Measurements from ENCODE around the gene THOC2.
"Not testable (repeated sequence)": the region's sequence is repeated elsewhere in the genome, so short reads cannot be mapped to it uniquely, and the experiment has no call there.

Gene THOC2

GRCh38 chrX:123732670-123733363, at the start of gene THOC2:
THOC2 (minus strand) TSS chrX:123733052; CDS start chrX:123733022, 30 bp downstream.
- peak; percentile 87 for DNase-seq

DNA sequence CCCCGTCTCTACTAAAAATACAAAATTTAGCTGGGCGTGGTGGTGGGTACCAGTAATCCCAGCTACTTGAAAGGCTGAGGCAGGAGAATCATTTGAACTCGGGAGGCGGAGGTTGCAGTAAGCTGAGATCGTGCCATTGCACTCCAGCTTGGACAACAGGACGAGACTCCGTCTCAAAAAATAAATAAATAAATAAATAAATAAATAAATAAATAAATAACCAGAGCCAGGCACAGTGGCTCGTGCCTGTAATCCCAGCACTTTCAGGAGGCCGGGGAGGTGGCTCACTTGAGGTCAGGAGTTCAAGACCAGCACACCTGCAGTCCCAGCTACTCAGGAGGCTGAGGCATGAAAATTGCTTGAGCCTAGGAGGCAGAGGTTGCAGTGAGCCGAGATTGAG, 48.9 kb upstream of the THOC2 start:
- not testable (repeated sequence) for DNase-seq

- DNase-seq = no peak
Observed at GRCh38 chrX:123779908-123780396, 47.1 kb upstream of the THOC2 start.

GRCh38 chrX:123773258-123773988, 40.6 kb upstream of the THOC2 start:
- no peak for DNase-seq

DNA sequence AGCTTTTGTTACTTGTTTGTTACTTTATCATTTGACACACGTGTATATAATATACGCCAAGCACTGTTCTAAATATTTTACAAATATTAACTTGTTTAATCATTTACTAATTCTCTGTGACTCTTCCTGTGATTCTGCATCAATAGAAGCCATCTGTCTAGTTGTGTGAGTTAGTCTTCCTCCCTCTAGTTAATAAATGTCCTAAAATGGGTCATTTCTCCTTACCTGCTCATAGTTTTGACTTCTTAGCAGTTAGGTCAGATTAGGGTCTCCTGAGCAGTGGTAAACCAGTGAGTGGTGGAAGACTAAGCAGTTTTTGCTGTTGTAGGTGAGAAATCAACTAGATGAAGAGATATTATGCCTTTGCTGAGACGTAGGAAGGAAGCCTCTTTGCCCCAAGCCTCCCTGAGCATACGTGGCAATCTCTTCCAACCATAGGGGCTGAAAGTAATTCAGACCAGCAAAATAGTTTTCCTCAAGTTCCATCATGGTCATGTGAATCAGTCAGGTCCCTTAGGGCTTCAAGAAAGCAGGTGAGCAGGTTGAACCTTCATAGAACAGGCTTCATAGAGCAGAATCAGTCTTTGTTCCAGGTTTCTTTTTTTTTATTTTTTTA, 38.7 kb upstream of the THOC2 start:
- no peak for DNase-seq

GRCh38 chrX:123764967-123765871, 32.4 kb upstream of the THOC2 start:
- DNase-seq = peak; percentile 75

DNA sequence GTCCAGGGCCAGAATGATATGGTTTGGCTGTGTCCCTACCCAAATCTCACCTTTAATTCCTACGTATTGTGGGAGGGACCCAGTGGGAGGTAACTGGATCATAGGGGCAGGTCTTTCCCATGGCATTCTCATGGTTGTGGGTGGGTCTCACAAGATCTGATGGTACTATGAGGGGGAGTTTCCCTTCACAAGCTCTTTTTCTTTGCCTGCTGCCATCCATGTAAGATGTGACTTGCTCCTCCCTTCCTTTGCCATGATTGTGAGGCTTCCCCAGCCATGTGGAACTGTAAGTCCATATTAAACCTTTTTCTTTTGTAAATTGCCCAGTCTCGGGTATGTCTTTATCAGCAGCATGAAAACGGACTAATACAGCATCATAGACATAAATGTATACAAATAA, 27.0 kb upstream of the THOC2 start:
- DNase-seq = not testable (repeated sequence)

DNA sequence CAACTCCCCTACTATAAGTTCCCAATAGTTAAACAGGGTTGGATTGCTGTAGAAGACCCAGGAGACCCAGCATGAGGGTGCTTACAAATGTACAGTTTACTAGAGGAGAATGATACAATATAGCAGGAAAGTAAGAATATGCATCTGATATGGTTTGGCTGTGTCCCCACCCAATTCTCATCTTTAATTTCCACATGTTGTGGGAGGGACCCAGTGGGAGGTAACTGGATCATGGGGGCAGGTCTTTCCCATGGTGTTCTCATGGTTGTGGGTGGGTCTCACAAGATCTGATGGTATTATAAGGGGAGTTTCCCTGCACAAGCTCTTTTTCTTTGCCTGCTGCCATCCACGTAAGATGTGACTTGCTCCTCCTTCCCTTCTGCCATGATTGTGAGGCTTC, 24.9 kb upstream of the THOC2 start:
- DNase-seq = not testable (repeated sequence)

DNA sequence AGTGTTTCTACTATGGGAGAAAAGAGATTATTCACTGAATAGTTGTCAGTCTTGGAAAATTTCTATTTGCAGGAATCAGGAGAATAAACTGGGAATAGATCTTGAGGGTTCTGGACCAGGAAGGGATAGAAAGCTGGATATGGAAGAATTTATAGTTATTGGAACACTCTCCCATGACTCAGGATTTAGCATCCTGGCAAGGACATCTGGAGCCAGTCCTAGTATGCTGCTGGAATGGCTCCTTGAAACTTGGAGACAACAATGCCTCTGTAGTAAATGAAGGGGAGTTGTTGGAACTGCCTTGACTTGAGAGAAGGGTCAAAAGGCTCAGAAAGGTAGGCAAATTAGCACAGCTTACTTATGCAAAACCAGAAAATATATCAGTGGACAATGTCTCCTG, 23.5 kb upstream of the THOC2 start:
- no peak for DNase-seq

DNA sequence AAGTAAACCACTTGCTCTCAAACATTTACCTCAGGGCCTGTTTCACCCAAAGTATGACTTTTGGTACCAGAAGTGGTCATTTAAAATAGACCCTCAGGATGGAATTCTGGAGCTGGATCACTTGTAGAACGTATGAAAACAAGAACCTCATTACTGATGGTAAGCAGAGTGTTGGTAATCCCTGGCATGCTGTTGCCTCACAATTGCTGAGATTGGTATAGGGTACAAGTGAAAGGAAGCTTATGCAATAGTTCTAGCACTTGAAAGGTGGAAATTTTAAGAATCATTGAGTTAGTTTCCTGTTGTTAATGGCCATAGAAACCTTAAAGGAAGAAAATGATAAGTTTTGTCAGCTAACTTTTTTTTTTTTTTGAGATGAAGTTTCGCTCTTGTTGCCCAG, 22.3 kb upstream of the THOC2 start:
- DNase-seq = no peak

DNA sequence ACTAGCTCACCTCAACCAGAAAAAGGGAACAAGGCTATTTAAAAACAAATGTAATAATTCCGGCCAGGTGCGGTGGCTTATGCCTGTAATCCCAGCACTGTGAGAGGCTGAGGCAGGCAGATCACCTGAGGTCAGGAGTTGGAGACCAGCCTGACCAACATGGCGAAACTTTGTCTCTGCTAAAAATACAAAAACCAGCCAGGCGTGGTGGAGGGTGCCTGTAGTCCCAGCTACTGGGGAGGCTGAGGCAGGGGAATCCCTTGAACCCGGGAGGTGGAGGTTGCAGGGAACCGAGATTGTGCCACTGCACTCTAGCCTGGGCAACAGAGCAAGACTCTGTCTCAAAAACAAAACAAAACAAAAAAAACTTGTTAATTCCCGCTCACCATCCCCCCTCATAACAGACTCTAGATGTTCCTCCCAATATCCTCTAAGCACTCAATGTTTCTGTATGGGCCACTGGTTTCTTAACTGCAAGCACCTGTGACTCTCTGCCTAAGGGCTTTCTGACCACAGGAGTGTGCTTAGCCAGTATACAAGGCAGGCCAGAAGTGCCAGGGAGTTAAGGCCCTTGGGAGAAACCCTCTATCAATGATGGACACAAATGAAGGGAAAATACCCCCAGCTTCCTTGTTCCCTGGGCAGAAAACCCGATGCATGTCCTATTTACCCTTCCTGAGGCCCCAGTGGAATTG, 21.0 kb upstream of the THOC2 start:
- no peak for DNase-seq

GRCh38 chrX:123749643-123750042, 16.8 kb upstream of the THOC2 start:
- no peak for DNase-seq

DNA sequence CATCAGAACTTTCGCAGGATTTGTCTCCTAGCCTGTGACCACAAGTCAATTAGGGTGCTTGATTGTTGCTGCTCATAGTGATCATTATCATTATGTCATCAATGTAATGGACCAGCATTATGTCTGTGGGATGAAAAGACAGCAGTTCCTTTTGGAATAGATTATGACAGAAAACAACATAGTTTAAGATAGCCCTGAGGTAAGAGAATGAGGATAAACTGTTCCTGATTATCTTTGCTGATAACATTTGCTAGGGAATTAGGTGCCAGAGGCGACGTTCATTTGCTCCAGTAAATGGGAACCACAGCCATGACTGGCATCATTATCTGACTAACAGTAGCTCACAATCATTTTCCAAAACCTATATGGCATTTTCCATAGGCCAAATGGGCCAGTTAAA, 12.7 kb upstream of the THOC2 start:
- no peak for DNase-seq

DNA sequence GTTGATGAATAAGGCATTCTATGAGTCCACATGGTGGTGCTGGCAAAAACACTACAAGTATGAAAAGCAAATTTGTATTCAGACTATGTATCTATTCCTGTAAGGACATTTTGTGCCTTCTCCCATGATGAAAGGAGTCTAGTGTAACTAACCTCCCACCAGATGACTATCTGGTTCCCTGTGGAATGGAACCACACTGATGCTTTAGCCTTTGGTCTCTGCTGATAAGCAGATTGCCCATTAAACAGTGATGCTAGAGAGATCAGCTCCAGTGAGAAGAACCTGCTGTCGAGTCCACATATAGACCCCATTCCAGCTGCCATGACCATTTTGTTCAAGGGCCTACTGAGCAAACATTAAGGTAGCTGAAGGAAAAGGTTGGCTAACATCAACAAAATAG, 10.5 kb upstream of the THOC2 start:
- DNase-seq = no peak

DNA sequence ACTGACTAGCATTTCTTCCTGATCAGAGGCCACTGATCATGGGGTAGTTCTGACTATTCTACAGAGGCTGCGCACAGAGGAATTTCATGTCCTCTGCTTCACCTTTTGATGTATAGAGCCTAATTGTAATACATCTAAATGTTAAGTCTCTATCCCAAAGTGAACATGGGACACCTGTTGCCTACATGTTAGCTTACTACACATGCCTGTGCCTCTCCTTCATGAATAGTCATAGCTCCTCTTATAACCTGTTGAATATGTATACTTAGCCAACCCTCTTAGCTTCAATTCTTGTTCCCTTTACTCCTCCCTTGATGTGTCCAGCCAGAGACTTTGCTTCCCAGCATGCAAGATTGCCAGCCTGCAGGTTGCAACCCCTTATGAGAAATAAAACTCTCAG, 9.6 kb upstream of the THOC2 start:
- DNase-seq = no peak

- DNase-seq = no peak
Observed at GRCh38 chrX:123740536-123740935, 7.7 kb upstream of the THOC2 start.

GRCh38 chrX:123740006-123740405, 7.2 kb upstream of the THOC2 start:
- DNase-seq = no peak

DNA sequence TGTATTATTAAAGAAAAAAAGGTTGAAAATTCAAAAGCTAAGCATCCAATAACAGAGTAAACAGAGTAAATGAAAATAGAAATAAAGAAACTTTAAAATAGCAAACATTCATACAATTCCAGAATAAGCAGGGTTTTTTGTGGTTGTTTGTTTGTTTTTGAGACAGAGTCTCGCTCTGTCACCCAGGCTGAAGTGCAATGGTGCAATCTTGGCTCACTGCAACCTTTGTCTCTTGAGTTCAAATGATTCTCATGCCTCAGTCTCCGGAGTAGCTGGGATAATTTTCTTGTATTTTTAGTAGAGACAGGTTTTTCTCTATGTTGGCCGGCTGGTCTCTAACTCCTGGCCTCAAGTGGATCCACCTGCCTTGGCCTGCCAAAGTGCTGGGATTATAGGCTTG, 6.6 kb upstream of the THOC2 start:
- DNase-seq = no peak

DNA sequence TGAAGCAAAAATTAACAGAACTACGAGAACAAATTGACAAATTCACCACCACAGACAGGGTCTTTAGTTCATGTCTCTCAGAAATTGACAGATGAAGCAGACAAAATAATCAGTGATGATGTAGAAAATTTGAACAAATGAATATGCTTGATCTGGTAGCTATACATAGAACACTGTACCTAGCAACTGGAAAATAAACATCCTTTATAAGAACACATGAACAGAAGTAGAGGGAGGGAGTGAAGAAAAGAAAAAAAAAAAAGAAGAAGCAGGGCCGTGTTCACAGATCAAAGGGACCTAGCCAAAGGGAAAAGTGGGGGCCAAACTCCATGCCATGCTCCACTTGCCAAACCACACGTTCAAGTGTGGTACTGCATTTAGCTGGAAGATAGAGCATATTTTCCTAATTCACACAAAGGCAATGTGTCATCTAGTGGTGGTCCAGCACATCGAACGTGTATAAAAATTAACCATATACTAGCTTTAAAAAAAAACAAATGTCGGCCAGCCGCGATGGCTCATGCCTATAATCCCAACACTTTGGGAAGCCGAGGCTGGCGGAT, 5.6 kb upstream of the THOC2 start:
- no peak for DNase-seq

GRCh38 chrX:123736333-123736921, 3.6 kb upstream of the THOC2 start:
- no peak for DNase-seq

DNA sequence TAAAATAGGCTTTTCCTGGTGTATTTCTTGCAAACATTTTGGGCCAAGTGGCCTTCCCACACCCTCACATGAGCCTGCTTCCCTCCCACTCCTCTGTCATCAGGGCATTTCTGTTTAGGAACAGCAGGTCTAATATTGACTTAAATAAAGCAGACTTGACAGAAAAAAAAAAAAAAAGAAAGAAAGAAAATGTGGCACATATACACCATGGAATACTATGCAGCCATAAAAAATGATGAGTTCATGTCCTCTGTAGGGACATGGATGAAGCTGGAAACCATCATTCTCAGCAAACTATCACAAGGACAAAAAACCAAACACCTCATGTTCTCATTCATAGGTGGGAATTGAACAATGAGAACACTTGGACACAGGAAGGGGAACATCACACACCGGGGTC, 2.3 kb upstream of the THOC2 start:
- not testable (repeated sequence) for DNase-seq

GRCh38 chrX:123734079-123734478, 1.2 kb upstream of the THOC2 start:
- not testable (repeated sequence) for DNase-seq

Data from activated CD4-positive, alpha-beta T cell treated with anti-CD3 and anti-CD28 coated beads, Interleukin-10, Interleukin-2, amounts not matched to agents 100 ng/mL and 50 ng/mL, durations not matched to agents 16 hours and 8 hours (primary cell).